NCI-H1417 treated with DMSO at 0.1 percent for 48 hours (cell line): ENCODE data around the gene ACTR3C.
"Not testable (repeated sequence)": the region's sequence is repeated elsewhere in the genome, so short reads cannot be mapped to it uniquely, and the experiment has no call there.

ENCODE experiments used
- DNase-seq: peaks from one replicate; lab custom pipeline; 2025; lab: John Stamatoyannopoulos, UW

Gene ACTR3C

DNA sequence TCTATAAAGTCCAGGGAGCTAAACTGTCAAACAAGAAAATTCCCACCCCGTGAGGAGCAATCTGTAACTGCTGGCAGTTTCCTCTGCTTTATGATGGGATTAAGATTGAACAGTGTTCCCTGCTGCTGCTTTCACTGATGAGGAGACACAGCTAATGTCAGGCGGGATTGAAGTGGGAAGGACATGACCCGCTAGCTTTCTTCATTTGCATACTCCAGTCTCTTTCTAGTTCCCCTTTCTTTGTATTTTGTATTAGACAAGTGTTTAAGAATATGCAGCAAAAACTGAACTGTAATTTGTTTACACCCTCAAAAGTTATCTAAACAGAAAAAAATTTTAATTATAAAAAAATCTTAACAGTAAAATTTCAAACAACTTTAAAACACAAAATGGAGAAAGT, 40.2 kb downstream of the ACTR3C start:
- not testable (repeated sequence) for DNase-seq

DNA sequence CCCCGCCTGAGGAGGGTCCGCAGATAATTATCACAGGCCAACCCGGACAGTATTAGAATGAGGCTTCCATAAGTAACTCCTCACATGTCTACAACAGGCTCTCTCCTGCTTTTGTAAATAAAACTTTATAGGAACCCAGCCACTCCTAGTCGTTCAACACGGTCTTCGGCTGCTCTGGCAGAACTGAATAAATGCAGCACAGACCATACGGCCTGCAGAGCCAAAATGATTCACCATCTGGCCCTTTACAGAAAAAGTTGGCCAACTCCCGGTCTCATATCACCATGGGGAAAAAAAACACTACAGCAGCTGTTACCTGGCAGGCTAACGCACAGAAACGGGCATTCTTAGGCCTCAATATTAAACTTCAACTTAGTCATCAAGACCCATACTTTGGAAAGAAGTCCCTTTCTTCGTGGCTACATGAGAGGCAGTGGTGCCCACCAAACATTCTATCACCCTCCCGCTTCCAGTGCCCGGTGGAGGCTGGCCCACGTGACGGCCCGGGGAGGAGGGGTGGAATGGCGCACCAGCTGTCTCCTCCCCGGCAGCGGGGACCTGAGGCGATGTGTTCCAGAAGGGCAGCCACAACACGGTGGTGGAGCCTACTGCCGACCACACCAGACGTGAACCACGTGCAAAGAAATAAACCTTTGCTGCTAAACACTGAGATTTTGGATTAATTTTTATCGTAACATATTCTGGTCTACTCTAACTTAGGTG, 41.5 kb downstream of the ACTR3C start:
- not testable (repeated sequence) for DNase-seq

GRCh38 chr7:150278383-150278782, 45.0 kb downstream of the ACTR3C start:
- DNase-seq, result not testable (repeated sequence)

DNA sequence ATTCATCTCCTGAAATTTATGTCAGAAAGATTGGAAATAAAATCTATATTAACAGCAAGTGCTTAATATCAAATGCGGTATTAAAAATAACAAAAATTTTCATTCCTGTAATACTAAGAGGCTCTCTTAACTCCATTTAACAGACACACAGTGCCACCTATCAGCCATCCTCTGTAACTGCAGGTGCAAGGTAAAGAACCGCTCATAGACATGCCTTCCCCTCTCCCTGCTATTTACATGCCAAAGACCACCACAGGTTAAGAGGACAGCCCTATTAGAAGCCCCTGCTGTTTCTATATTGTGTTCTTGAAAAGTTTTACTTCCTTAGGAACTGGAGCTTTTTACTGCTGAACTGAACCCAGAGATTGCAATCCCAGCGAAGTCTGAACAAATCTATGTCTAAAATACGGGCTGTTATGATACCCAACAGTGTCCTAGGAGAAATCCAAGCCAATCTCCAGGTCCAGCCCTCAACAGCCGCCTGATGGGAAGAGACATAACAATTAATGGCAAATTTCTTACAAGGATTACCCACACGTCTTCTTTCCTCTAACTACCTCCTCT, 47.1 kb downstream of the ACTR3C start:
- not testable (repeated sequence) for DNase-seq

- DNase-seq, result not testable (repeated sequence)
Observed at GRCh38 chr7:150271898-150272297, 51.4 kb downstream of the ACTR3C start.

GRCh38 chr7:150270101-150270824, 53.1 kb downstream of the ACTR3C start:
- DNase-seq, result not testable (repeated sequence)

GRCh38 chr7:150268798-150269197, 54.5 kb downstream of the ACTR3C start:
- DNase-seq, result not testable (repeated sequence)

- not testable (repeated sequence) for DNase-seq
Observed at GRCh38 chr7:150268287-150268686, 55.1 kb downstream of the ACTR3C start.

DNA sequence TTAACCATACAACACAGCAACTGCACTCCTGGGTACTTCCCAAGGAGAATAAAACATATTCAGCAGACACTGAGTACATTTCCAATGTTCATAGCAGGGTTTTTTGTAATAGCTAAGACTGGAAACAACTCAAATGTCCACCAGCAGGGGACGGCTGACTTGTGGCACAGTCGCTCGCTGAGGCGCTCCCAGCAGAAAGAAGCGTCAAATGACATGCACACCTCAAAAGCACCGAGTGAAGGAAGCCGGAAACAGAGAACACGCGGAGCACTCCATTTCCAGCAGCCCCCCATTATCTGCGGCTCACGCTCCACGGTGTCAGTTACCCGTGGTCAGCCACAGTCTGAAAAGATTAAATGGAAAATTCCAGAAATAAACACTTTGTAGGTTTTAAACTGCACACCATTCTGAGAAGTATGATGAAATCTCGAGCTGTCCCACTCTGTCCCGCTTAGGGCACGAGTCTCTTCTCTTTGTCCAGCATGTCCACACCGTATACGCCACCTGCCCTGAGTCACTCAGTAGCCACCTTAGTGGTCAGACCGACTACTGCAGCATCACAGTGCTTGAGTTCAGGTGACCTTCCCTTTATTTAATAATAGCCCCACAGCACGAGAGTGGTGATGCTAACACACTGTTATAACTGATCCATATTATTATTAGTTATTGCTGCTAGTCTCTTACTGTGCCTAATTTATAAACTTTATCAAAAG, 56.2 kb downstream of the ACTR3C start:
- DNase-seq, result not testable (repeated sequence)

- DNase-seq, result not testable (repeated sequence)
Observed at GRCh38 chr7:150262656-150263055, 60.7 kb downstream of the ACTR3C start.

- DNase-seq, result not testable (repeated sequence)
Observed at GRCh38 chr7:150247745-150248144, 75.6 kb downstream of the ACTR3C start.

- not testable (repeated sequence) for DNase-seq
Observed at GRCh38 chr7:150245208-150245607, 78.1 kb downstream of the ACTR3C start.

GRCh38 chr7:150242935-150243334, 80.4 kb downstream of the ACTR3C start:
- DNase-seq, result not testable (repeated sequence)

- not testable (repeated sequence) for DNase-seq
Observed at GRCh38 chr7:150225444-150225843, 97.9 kb downstream of the ACTR3C start.

GRCh38 chr7:150222083-150222972, 101.0 kb downstream of the ACTR3C start:
- not testable (repeated sequence) for DNase-seq

- not testable (repeated sequence) for DNase-seq
Observed at GRCh38 chr7:150220673-150221181, 102.6 kb downstream of the ACTR3C start.

GRCh38 chr7:150219941-150220658, 103.2 kb downstream of the ACTR3C start:
- DNase-seq, result not testable (repeated sequence)

DNA sequence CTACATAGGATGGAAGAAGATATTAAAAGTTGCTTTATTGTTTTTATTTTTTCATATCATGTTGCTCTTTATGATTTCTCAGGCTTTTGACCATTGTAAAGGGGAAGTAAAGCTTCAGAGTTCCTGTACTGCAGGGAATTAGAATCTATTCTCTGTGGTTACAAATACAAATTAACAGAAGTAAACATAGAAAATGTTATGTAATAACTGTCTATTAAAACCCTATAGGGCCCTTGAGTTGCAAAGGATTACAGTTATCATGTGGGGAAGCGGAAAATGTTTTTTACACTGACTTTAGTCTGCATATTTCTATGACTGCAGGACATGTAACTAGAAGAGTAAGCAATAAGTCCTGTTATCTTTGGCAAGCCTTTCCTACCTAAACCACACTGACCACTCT, 116.5 kb downstream of the ACTR3C start:
- not testable (repeated sequence) for DNase-seq

GRCh38 chr7:150205866-150206265, 117.5 kb downstream of the ACTR3C start:
- not testable (repeated sequence) for DNase-seq

DNA sequence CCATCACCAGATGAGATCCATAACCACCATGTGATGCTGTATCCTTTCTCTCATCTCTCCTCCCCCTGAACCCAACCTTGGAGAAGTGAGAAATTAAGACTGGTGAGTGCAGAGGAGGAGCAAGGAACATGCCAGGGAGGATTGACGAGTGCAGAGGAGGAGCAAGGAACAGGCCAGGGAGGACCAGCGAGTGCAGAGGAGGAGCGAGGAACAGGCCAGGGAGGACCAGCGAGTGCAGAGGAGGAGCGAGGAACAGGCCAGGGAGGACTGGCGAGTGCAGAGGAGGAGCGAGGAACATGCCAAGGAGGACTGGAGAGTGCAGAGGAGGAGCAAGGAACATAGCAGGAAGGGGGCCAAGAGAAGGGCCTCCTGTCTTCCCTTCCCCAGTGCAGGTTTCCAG, 118.8 kb downstream of the ACTR3C start:
- not testable (repeated sequence) for DNase-seq
